ENCODE data around the gene FAM228B.
"Not testable (repeated sequence)": the region's sequence is repeated elsewhere in the genome, so short reads cannot be mapped to it uniquely, and the experiment has no call there.

Gene FAM228B

GRCh38 chr2:24104110-24104650 lies 19.1 kb upstream of the FAM228B start:
- no peak for DNase-seq

DNA sequence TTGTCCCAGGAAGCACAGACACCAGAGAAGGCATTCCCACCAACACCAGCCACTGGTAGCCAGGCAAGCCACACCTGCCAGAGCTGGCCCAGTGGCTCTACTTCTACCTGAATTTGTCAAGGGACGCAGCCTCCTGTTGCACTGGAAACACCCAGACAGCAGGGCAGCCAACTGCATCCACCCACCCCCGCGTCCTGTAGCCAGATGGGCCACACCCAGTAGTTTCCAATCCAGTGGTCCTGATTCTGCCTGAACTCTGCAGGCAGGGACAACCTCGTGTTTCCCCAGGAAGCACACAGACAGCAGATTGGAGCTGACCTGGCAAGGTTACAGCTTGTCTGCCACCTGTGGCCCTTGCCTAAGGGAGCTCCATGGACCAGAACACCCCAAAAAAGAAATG lies 18.4 kb upstream of the FAM228B start:
- no peak for DNase-seq

- DNase-seq = no peak
Observed at GRCh38 chr2:24105816-24106215, 17.5 kb upstream of the FAM228B start.

DNA sequence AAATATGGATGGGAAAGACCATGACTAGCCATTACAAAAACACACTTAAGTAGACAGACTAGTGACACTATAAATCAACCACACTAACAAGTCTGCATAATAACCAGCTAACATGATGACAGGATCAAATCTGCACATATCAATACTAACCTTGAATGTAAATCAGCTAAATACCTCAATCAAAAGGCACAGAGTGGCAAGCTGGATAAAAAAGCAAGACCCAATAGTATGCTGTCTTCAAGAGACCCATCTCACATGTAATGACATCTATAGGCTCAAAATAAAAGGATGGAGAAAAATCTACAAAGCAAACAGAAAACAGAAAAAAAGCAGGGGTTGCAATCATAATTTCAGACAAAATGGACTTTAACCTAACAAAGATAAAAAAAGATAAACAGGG lies 16.5 kb upstream of the FAM228B start:
- DNase-seq = no peak

GRCh38 chr2:24107336-24107735 lies 15.9 kb upstream of the FAM228B start:
- DNase-seq = no peak

DNA sequence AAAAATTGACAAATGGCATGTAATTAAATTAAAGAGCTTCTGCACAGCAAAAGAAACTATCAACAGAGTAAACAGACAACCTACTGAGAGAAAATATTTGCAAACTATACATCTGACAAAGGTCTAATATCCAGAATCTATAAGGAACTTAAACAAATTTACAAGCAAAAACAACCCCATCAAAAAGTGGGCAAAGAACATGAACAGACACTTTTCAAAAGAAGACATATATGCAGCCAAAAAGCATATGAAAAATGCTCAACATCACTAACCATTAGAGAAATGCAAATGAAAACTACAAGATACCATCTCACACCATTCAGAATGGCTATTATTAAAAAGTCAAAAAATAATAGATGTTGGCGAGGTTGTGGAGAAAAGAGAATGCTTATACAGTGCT lies 13.8 kb upstream of the FAM228B start:
- not testable (repeated sequence) for DNase-seq

DNA sequence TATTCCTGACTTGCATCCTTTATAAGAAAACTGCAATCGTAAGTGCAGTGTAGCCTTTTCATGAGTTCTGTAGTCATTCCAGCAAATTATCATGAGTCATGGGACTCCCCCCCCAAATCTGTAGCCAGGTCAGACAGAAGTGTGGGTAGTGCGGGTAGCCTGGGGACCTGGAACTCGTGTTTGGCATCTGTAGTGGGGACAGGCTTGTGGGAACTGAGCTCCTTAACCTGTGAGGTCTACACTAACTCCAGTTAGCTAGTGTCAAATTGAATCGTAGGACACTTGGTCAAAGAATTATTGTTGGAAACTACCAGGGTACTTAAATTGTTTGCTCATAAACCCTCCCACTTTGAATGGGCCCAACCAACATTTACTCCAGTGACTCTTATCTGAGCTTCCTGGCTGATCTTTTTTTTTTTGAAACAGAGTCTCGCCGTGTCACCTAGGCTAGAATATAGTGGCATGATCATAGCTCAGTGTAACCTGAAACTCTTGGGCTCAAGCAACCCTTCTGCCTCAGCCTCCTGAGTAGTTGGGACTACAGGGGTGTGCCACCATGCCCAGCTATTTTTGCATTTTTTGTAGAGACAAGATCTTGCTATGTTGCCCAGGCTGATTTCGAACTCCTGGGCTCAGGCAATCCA lies 12.5 kb upstream of the FAM228B start:
- DNase-seq = no peak

GRCh38 chr2:24111407-24111901 lies 11.8 kb upstream of the FAM228B start:
- DNase-seq = no peak

GRCh38 chr2:24115057-24115456 lies 8.2 kb upstream of the FAM228B start:
- no peak for DNase-seq

GRCh38 chr2:24117902-24118301 lies 5.4 kb upstream of the FAM228B start:
- no peak for DNase-seq

GRCh38 chr2:24121066-24121465 lies 2.2 kb upstream of the FAM228B start:
- no peak for DNase-seq

DNA sequence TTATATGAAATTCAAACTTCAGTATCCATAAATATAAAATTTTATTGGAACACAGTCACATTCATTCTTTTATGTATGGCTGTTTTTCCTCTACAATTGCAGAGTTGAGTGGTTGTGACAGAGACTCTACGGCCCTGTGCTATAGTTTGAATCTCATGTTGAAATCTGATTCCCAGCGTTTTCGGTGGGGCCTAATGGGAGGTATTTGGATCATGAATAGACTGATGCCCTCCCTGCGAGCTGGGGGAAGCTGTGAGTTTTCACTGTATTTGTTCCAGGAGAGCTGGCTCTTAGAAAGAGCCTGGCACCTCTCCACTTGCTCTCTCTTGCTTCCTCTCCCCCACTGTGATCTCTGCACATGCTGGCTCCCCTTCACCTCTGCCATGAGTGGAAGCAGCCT lies 1.8 kb upstream of the FAM228B start:
- no peak for DNase-seq

GRCh38 chr2:24122366-24123194 lies 689 bp upstream of the FAM228B start:
- no peak for DNase-seq

DNA sequence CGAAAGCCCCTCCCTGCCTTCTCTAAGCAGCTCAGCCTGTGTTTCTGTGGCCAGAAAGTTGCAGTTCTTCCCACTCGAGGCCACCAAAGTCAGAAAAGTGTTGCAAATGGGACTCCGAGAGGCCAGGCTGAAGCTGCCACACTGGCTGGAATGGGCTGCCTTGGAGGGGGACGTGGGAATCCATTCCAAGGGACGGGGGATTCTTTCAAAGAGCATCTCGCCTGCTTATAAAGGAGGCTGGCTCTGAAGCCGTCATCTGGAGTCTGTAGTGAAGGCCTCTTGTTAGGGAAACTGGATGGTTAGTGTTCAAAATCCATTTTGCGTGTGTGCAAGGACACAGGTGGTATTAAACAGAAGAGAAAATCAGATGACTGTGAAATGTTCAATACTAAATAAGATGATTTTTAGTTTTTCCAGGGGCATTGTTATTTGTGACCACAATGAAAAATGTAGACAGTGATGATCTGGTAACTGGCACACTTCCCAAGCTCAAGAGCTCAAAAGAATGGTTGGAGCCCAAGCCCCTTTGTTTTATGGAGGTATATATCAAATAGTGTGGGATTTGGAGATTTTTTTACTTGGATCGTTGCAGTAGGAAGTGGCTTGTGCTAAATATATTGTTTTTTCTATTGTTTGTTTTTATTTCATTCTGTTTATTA lies 782 bp downstream of the FAM228B start:
- peak; percentile 75 for DNase-seq

GRCh38 chr2:24125956-24126355 lies 2.7 kb downstream of the FAM228B start:
- no peak for DNase-seq

GRCh38 chr2:24132543-24132942 lies 9.3 kb downstream of the FAM228B start:
- DNase-seq = no peak

DNA sequence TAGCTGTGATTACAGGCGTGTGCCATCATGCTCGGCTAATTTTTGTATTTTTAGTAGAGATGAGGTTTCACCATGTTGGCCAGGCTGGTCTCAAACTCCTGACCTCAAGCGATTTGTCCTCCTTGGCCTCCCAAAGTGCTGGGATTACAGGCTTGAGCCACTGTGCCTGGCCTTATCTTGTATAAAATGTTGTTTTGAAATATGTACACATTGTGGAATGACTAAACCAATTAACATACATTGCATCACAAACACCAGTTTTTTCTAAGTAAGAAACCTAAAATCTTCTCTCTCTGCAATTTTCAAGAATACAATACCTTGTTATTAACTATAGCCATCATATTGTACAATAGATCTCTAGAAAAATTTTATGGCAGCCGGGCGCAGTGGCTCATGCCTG lies 17.0 kb downstream of the FAM228B start:
- not testable (repeated sequence) for DNase-seq

DNA sequence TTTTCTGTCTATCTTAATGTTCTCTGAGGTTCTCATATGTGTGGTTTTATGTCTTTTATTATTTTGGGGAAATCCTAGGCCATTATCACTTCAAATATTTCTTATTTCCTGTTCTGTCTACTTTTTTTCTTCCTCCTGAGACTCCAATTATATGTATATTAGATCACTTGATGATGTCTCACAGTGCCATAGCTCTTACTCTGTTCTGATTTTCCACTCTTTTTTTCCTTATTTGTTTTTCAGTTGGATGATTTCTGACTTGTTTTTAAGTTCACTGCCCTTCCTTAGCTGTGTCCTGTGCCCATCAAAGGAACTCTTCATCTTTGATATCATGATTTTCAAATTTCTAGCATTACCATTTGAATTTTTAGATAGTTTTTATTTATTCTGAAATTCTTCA lies 24.1 kb downstream of the FAM228B start:
- no peak for DNase-seq

GRCh38 chr2:24152413-24153197 lies 29.3 kb downstream of the FAM228B start:
- no peak for DNase-seq

DNA sequence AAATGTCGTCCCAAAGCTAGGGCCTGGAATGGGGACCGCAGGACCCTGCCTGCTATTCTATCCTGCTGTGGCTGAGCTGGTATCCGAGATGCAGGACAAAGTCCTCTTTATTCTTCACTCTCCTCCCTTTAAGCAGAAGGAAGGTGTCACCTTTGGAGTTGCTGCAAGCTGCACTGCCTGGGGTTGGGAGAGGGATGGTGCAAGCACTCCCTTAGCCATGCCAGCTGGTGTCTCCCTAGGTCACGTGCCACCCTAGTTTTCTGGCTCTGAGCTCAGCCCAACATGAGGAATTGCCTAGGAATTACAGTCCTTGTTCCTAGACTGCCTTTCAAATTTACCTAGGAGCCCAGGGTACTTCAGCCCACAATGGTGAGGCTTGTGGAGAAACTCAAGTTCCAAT lies 30.2 kb downstream of the FAM228B start:
- DNase-seq = no peak

GRCh38 chr2:24158131-24158530 lies 34.9 kb downstream of the FAM228B start:
- no peak for DNase-seq

DNA sequence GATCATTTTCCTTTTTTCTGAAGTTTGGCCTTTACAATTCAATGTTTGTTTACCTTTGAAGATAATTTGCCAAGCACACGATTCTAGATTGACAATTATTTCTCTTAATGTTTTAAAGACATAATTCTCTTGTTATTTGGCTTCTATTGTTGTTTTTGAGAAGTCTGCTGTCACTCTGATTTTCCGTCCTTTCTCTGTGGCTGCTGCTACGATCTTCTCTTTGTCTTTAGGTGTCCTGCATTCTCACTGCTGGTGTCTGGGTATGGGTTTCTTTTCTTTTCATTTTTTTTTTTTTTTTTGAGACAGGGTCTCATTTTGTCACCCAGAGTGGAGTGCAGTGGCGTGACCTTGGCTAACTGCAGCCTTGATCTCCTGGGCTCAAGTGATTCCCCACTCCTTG lies 36.4 kb downstream of the FAM228B start:
- DNase-seq = no peak

DNA sequence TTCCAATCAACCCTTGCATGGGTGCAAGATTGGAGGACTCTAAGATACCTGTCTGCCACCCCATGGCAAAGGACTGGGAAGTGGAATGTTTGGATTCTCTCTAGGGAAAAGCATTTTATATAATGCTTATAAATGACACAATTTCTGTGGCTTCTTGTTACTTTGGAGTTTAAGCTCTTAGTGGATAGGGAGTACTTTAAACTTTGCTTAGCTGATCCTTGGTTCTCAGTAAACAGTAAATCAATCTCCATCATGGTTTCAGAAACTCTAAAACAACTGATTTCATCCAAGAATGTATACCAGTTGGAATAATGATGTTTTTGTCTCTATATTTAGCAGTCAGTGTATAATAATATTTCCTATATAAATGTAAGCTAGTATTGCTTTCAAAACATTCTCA lies 37.5 kb downstream of the FAM228B start:
- no peak for DNase-seq

All from activated CD8-positive, alpha-beta memory T cell treated with anti-CD3 and anti-CD28 coated beads, Interleukin-2, amount 50 U/mL, for 48 hours (primary cell).